GM20431 (cell line): ENCODE results near the gene NFIX.

Experiments used
- in situ Hi-C: fragments of 300-500 bp; cut with MseI, MboI; formaldehyde crosslinking; loops from one replicate; pipeline ENCODE4 v1.15.0; 2020; ENCODE audit warnings: low sequenced_read_pairs; ENCODE audit not compliant: unreplicated experiment

The NFIX gene

GRCh38 chr19:13085666-13086065 lies 90.4 kb downstream of the NFIX start:
- in situ Hi-C loops: loop anchor here (10.0 kb wide), 1 partner anchor 101 kb away; no protein-coding TSS in a partner anchor

GRCh38 chr19:13086341-13086740 lies 91.1 kb downstream of the NFIX start:
- in situ Hi-C loops: loop anchor here (10.0 kb wide), 1 partner anchor 102 kb away; no protein-coding TSS in a partner anchor

- in situ Hi-C loops: loop anchor here (10.0 kb wide), 1 partner anchor 102 kb away; no protein-coding TSS in a partner anchor
Observed at GRCh38 chr19:13087295-13087694, 92.0 kb downstream of the NFIX start.

- in situ Hi-C loops: loop anchor here (10.0 kb wide), 1 partner anchor 103 kb away; no protein-coding TSS in a partner anchor
Observed at GRCh38 chr19:13087795-13088537, 92.7 kb downstream of the NFIX start.

GRCh38 chr19:13089139-13089856 lies 94.0 kb downstream of the NFIX start:
- in situ Hi-C loops: loop anchor here (10.0 kb wide), 1 partner anchor 104 kb away; no protein-coding TSS in a partner anchor

GRCh38 chr19:13089857-13090507 lies 94.7 kb downstream of the NFIX start:
- in situ Hi-C loops: loop anchor here (10.0 kb wide), 1 partner anchor 105 kb away; no protein-coding TSS in a partner anchor

GRCh38 chr19:13090511-13091231 lies 95.4 kb downstream of the NFIX start:
- in situ Hi-C loops: no loop called here

GRCh38 chr19:13091400-13092157 lies 96.3 kb downstream of the NFIX start:
- in situ Hi-C loops: no loop called here

GRCh38 chr19:13092158-13092543 lies 96.9 kb downstream of the NFIX start:
- in situ Hi-C loops: no loop called here

GRCh38 chr19:13092606-13093235 lies 97.4 kb downstream of the NFIX start:
- in situ Hi-C loops: no loop called here

GRCh38 chr19:13093407-13094105 lies 98.3 kb downstream of the NFIX start:
- in situ Hi-C loops: no loop called here

- in situ Hi-C loops: no loop called here
Observed at GRCh38 chr19:13094106-13094504, 98.8 kb downstream of the NFIX start.

GRCh38 chr19:13094771-13095392 lies 99.6 kb downstream of the NFIX start:
- in situ Hi-C loops: no loop called here

GRCh38 chr19:13095393-13095784 lies 100.1 kb downstream of the NFIX start:
- in situ Hi-C loops: no loop called here

GRCh38 chr19:13095934-13096927 lies 101.0 kb downstream of the NFIX start:
- in situ Hi-C loops: no loop called here

GRCh38 chr19:13097033-13097462 lies 101.8 kb downstream of the NFIX start:
- in situ Hi-C loops: no loop called here
